ENCODE measurements around the gene CDK6. TPM values are rescaled to one million over a fixed set of nuclear protein-coding genes. Genes with fewer than 3 reads are reported as not detected.
"Not testable (repeated sequence)": the region's sequence is repeated elsewhere in the genome, so short reads cannot be mapped to it uniquely, and the experiment has no call there.

Gene CDK6
- total RNA-seq, 3 donors from 2014 or later (not counting 1 experiment from before 2014, with no cell fraction given): 41.1 to 46.3 (median 45.1) TPM

DNA sequence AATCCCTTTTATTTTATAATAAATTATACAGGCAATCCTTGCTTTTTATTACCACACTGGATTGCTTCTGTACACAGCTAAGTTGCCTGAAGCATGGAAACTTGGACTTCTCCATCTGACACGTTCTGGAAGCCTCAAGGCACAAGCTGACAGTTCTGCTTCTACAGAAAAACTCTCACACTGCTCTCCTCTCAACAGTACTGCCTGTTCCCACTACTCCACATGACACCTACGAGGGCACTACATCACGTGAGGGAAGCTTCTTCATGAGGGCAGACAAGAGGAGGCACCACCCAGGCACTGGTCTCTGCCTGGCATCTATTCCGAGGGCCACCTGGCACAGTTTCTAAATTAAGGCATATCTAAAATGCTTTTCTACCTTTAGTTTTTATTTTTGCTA, 229.4 kb downstream of the CDK6 start:
- Histone ChIP-seq H3K27me3 (ENCODE audit: control insufficient read depth, insufficient read depth, low read length) (no peaks in the 10 kb centered on the region), H3K4me3 (ENCODE audit: low read length) (no peak overlapping the region), H3K9me3 (ENCODE audit: control insufficient read depth, insufficient read depth, low read length) (no peaks in the 10 kb centered on the region), H3K27ac (ENCODE audit: low read length) (no peak overlapping the region), H3K4me1 (ENCODE audit: control insufficient read depth, insufficient read depth, low read length) (no peaks in the 10 kb centered on the region), H3K36me3 (ENCODE audit: control insufficient read depth, insufficient read depth, low read length) (no peaks in the 10 kb centered on the region)
- Mint-ChIP-seq H3K27me3 (ENCODE audit: low read depth in 2 of 2) (no peaks in the 10 kb centered on the region), H3K36me3 (no peaks in the 10 kb centered on the region), H3K27ac (no peak overlapping the region), H3K9me3 (no peaks in the 10 kb centered on the region), H3K4me1 (no peaks in the 10 kb centered on the region), H3K4me3 (no peak overlapping the region)
- DNase-seq (no peak), ATAC-seq (no peak)
- 90% methylated on average over 4 of the region's 4 CpGs for WGBS (ENCODE audit: insufficient coverage)
- TF ChIP-seq, protein P1, sequence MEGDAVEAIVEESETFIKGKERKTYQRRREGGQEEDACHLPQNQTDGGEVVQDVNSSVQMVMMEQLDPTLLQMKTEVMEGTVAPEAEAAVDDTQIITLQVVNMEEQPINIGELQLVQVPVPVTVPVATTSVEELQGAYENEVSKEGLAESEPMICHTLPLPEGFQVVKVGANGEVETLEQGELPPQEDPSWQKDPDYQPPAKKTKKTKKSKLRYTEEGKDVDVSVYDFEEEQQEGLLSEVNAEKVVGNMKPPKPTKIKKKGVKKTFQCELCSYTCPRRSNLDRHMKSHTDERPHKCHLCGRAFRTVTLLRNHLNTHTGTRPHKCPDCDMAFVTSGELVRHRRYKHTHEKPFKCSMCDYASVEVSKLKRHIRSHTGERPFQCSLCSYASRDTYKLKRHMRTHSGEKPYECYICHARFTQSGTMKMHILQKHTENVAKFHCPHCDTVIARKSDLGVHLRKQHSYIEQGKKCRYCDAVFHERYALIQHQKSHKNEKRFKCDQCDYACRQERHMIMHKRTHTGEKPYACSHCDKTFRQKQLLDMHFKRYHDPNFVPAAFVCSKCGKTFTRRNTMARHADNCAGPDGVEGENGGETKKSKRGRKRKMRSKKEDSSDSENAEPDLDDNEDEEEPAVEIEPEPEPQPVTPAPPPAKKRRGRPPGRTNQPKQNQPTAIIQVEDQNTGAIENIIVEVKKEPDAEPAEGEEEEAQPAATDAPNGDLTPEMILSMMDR (IDR thresholded peaks at IDR 0.05): no peak
- intact Hi-C loops (cut with micrococcal nuclease): no loop called here

DNA sequence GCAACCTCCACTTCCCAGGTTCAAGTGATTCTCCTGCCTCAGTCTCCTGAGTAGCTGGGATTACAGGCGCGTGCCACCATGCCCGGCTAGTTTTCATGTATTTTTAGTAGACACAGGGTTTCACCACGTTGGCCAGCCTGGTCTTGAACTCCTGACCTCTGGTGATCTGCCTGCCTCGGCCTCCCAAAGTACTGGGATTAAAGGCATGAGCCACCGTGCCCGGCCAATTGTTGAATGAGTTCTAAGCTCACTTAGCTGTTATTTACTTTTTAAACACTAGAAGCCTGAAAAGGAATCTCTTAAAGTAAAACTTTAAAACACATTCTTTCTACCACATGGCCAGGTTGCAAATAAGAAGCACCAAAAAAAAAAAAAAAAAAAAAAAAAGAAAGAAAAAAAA, 231.9 kb downstream of the CDK6 start:
- H3K4me3 Mint-ChIP-seq; intact Hi-C loops (cut with micrococcal nuclease); H3K9me3 Mint-ChIP-seq; H3K9me3 ChIP-seq (ENCODE audit: control insufficient read depth, insufficient read depth, low read length); H3K36me3 ChIP-seq (ENCODE audit: control insufficient read depth, insufficient read depth, low read length); ATAC-seq; H3K27me3 ChIP-seq (ENCODE audit: control insufficient read depth, insufficient read depth, low read length); H3K4me1 ChIP-seq (ENCODE audit: control insufficient read depth, insufficient read depth, low read length); H3K36me3 Mint-ChIP-seq; H3K27ac ChIP-seq (ENCODE audit: low read length); H3K4me3 ChIP-seq (ENCODE audit: low read length); H3K27ac Mint-ChIP-seq; DNase-seq; H3K27me3 Mint-ChIP-seq (ENCODE audit: low read depth in 2 of 2); H3K4me1 Mint-ChIP-seq: not testable (repeated sequence)
- WGBS (ENCODE audit: insufficient coverage): 89% methylated on average over 6 of the region's 7 CpGs

DNA sequence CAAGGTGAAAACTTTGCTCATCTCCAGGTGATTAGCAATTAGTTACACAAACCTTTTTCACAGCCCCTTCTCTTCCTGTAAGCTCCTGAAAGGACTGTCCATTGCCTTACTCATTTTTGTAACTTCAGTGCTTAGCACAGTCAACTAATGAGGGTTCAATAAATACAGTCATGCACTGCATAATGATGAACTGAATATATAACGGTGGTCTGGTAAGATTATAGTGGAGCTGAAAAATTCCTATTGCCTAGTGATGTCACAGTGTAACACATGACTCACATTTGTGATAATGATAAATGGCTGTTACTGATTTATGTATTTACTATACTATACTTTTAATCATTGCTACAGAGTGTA, 233.3 kb downstream of the CDK6 start:
- H3K27ac ChIP-seq (ENCODE audit: low read length): no peak overlapping the region
- intact Hi-C loops (cut with micrococcal nuclease): no loop called here
- TF ChIP-seq, protein P1 (IDR thresholded peaks at IDR 0.05): no peak
- no peaks in the 10 kb centered on the region for H3K36me3 ChIP-seq (ENCODE audit: control insufficient read depth, insufficient read depth, low read length)
- no peaks in the 10 kb centered on the region for H3K9me3 ChIP-seq (ENCODE audit: control insufficient read depth, insufficient read depth, low read length)
- H3K27ac Mint-ChIP-seq: no peak overlapping the region
- 100% methylated on average over 1 of the region's 1 CpG for WGBS (ENCODE audit: insufficient coverage)
- no peak for DNase-seq
- no peaks in the 10 kb centered on the region for H3K4me1 Mint-ChIP-seq
- H3K4me3 ChIP-seq (ENCODE audit: low read length): no peak overlapping the region
- H3K4me3 Mint-ChIP-seq: no peak overlapping the region
- H3K27me3 Mint-ChIP-seq (ENCODE audit: low read depth in 2 of 2): no peaks in the 10 kb centered on the region
- no peak for ATAC-seq
- no peaks in the 10 kb centered on the region for H3K4me1 ChIP-seq (ENCODE audit: control insufficient read depth, insufficient read depth, low read length)
- no peaks in the 10 kb centered on the region for H3K36me3 Mint-ChIP-seq
- H3K27me3 ChIP-seq (ENCODE audit: control insufficient read depth, insufficient read depth, low read length): no peaks in the 10 kb centered on the region
- H3K9me3 Mint-ChIP-seq: no peaks in the 10 kb centered on the region

DNA sequence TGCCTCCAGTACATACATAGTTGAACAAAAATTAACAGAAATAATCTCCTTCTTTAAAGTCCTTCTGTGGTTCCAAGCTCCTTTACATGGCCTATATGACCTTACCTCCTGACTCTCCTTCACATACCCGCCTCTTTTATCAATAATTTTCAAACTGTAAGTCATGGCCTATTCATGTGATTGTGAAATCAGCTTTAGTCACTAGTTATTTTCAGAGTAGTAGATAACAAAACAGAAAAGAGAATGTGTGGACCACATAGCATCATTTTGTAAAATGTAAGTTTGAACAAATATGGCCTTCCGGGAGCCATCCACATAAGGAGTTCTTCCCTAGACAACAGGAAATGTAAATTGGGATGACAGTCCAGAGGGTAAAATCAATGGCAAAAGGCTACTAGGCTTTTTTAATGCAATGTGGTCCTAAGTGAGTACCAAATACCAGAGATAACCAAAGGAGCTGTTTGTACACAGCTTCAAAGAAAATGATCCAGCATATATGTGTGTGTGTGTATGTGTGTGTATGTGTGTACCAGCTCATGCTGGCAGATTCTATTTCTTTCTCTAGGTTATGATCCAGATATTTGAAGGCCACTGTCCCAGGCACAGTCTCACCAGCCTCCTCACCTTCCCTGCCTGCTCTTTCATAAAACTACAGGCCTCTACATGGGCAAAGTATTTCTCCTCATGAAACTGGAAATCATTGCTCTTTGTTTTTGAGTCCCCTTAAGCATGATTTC, 233.9 kb downstream of the CDK6 start:
- TF ChIP-seq, protein P1 (IDR thresholded peaks at IDR 0.05): no peak
- Mint-ChIP-seq H3K4me3 (no peak overlapping the region), H3K36me3 (no peaks in the 10 kb centered on the region), H3K27me3 (ENCODE audit: low read depth in 2 of 2) (no peaks in the 10 kb centered on the region), H3K9me3 (no peaks in the 10 kb centered on the region), H3K27ac (no peak overlapping the region), H3K4me1 (no peaks in the 10 kb centered on the region)
- ATAC-seq (no peak), DNase-seq (no peak)
- Histone ChIP-seq H3K27ac (ENCODE audit: low read length) (no peak overlapping the region), H3K4me1 (ENCODE audit: control insufficient read depth, insufficient read depth, low read length) (no peaks in the 10 kb centered on the region), H3K36me3 (ENCODE audit: control insufficient read depth, insufficient read depth, low read length) (no peaks in the 10 kb centered on the region), H3K9me3 (ENCODE audit: control insufficient read depth, insufficient read depth, low read length) (no peaks in the 10 kb centered on the region), H3K4me3 (ENCODE audit: low read length) (no peak overlapping the region), H3K27me3 (ENCODE audit: control insufficient read depth, insufficient read depth, low read length) (no peaks in the 10 kb centered on the region)
- WGBS (ENCODE audit: insufficient coverage): 100% methylated on average over 1 of the region's 2 CpGs
- intact Hi-C loops (cut with micrococcal nuclease): no loop called here
